HCT116 (cell line): ENCODE data around the gene ENO2. TPM values are rescaled to one million over a fixed set of nuclear protein-coding genes. Genes with fewer than 3 reads are reported as not detected.

Experiments
- ATAC-seq: fragments of 200-7000 bp; cut with Tn5 transposase; 2 replicates; pipeline ENCODE4 v1.9.1; 2020; ENCODE audit warnings: mild to moderate bottlenecking, moderate library complexity
- BruUV-seq: library from RNA; stranded (reverse); fragments of 400-500 nt; replicated peaks from 2 replicates; lab custom pipeline; 2021; lab: Mats Ljungman, UMichigan
- CTCF ChIA-PET: fragments of 300-600 bp; sonication (Branson Sonifier 250); formaldehyde crosslinking; loops from one replicate; lab custom pipeline; 2021; ENCODE audit warnings: antibody characterized with exemption; lab: Charles Lee
- POLR2A ChIA-PET: fragments of 300-600, 350-600 bp; sonication (Branson Sonifier 250); formaldehyde crosslinking; loops from one replicate; lab custom pipeline; 2021; ENCODE audit warnings: antibody characterized with exemption; lab: Charles Lee
- RAD21 ChIA-PET, 2 experiments: fragments of 300-600 bp; sonication (Branson Sonifier 250); formaldehyde crosslinking; loops; one replicate each; lab custom pipeline; 2023; ENCODE audit warnings: low total read pairs in 2 of 2; ENCODE audit not compliant: uncharacterized antibody in 2 of 2, unreplicated experiment in 2 of 2, low non-redundant PET in 1 of 2; lab: Charles Lee
- DNase-seq: peaks from one replicate; pipeline ENCODE4 v3.0.0-alpha.2; 2010; ENCODE audit warnings: low read depth, low spot score
- H2AFZ ChIP-seq: fragments of 200-600 bp; shearing (Covaris generic), sonication (generic); 2 replicates; pipeline ENCODE4 v1.6.1; 2017; ENCODE audit warnings: low read depth, mixed run types, mixed read lengths, antibody characterized with exemption, low read length; ENCODE audit not compliant: poor library complexity, severe bottlenecking
- H3K27ac ChIP-seq: 2 replicates; pipeline ENCODE4 v1.5.1; 2012; ENCODE audit warnings: low read depth, low read length
- H3K27me3 ChIP-seq: fragments of 200-600 bp; sonication (generic); 2 replicates; pipeline ENCODE4 v1.6.1; 2016; ENCODE audit warnings: mixed run types, low read length, mixed read lengths; ENCODE audit not compliant: insufficient read depth
- H3K36me3 ChIP-seq, 2 experiments: fragments of 200-500 bp in 1 of 2; fragments of 200-600 bp in 1 of 2; sonication (Bioruptor generic) in 1 of 2; sonication (generic) in 1 of 2; 2 replicates each; pipeline versions ENCODE4 v1.5.1 to v1.6.1; 2014 to 2016; ENCODE audit warnings: low read length in 2 of 2, inconsistent platforms in 1 of 2, mixed read lengths in 1 of 2, mixed run types in 1 of 2; ENCODE audit not compliant: insufficient read depth in 2 of 2, control insufficient read depth in 1 of 2
- H3K4me1 ChIP-seq, 2 experiments: fragments of 200-600 bp in 1 of 2; sonication (generic) in 1 of 2; 2 replicates each; pipeline versions ENCODE4 v1.5.1 to v1.6.1; 2012 to 2017; ENCODE audit warnings: low read length in 2 of 2, inconsistent platforms in 1 of 2, mild to moderate bottlenecking in 1 of 2, mixed read lengths in 1 of 2, mixed run types in 1 of 2, moderate library complexity in 1 of 2; ENCODE audit not compliant: insufficient read depth in 2 of 2, control insufficient read depth in 1 of 2
- H3K4me2 ChIP-seq: fragments of 200-600 bp; sonication (generic); 2 replicates; pipeline ENCODE4 v1.6.1; 2017; ENCODE audit warnings: mixed run types, low read length, mixed read lengths
- H3K4me3 ChIP-seq, 2 experiments: fragments of 200-600 bp in 1 of 2; sonication (generic) in 1 of 2; replicated peaks in 1 of 2; 2 replicates each; pipeline ENCODE4 v1.5.1; 2011 to 2016; ENCODE audit warnings: low read length in 2 of 2, control low read depth in 1 of 2, low read depth in 1 of 2, mild to moderate bottlenecking in 1 of 2, mixed read lengths in 1 of 2, mixed run types in 1 of 2
- H3K79me2 ChIP-seq: fragments of 200-600 bp; sonication (generic); 2 replicates; pipeline ENCODE4 v1.6.1; 2017; ENCODE audit warnings: mild to moderate bottlenecking, mixed run types, low read length, moderate library complexity, mixed read lengths; ENCODE audit not compliant: insufficient read depth
- H3K9ac ChIP-seq: fragments of 200-600 bp; sonication (generic); 2 replicates; pipeline ENCODE4 v1.6.1; 2016; ENCODE audit warnings: low read length, mixed read lengths
- H3K9me2 ChIP-seq: fragments of 200-600 bp; sonication (generic), shearing (Covaris generic); 2 replicates; pipeline ENCODE4 v1.6.1; 2017; ENCODE audit warnings: mixed run types, mild to moderate bottlenecking, moderate library complexity; ENCODE audit not compliant: insufficient read depth
- H3K9me3 ChIP-seq, 2 experiments: fragments of 200-500 bp in 1 of 2; fragments of 200-600 bp in 1 of 2; sonication (Bioruptor generic) in 1 of 2; sonication (generic) in 1 of 2; 2 replicates each; pipeline ENCODE4 v1.6.1; 2014 to 2017; ENCODE audit warnings: low read length in 2 of 2, mixed read lengths in 2 of 2, inconsistent platforms in 1 of 2, low read depth in 1 of 2, mild to moderate bottlenecking in 1 of 2, mixed run types in 1 of 2, moderate library complexity in 1 of 2; ENCODE audit not compliant: control insufficient read depth in 1 of 2, insufficient read depth in 1 of 2
- H4K20me1 ChIP-seq: fragments of 200-600 bp; sonication (generic), shearing (Covaris generic); 2 replicates; pipeline ENCODE4 v1.6.1; 2017; ENCODE audit warnings: mixed run types, mild to moderate bottlenecking, moderate library complexity; ENCODE audit not compliant: insufficient read depth
- ATF3 ChIP-seq: IDR thresholded peaks from 2 replicates; pipeline ENCODE4 v1.6.1; 2012
- CBX3 ChIP-seq: IDR thresholded peaks from 2 replicates; pipeline ENCODE4 v1.6.1; 2012; ENCODE audit warnings: low read depth
- CEBPB ChIP-seq: IDR thresholded peaks from 2 replicates; pipeline ENCODE4 v1.6.1; 2012; ENCODE audit warnings: low read depth
- CTCF ChIP-seq, 3 experiments: fragments of 200-600 bp in 1 of 3; sonication (generic) in 1 of 3; IDR thresholded peaks in 2 of 3; conservative IDR thresholded peaks in 1 of 3; 2 replicates each; pipeline ENCODE4 v1.5.1; 2012 to 2017; ENCODE audit warnings: low read depth in 2 of 3, low read length in 2 of 3, antibody characterized with exemption in 1 of 3, borderline replicate concordance in 1 of 3, control low read depth in 1 of 3, mild to moderate bottlenecking in 1 of 3, mixed read lengths in 1 of 3, mixed run types in 1 of 3, moderate library complexity in 1 of 3; ENCODE audit not compliant: insufficient read depth in 1 of 3
- EGR1 ChIP-seq: IDR thresholded peaks from 2 replicates; pipeline ENCODE4 v1.6.1; 2012; ENCODE audit warnings: low read depth
- ELF1 ChIP-seq: IDR thresholded peaks from 2 replicates; pipeline ENCODE4 v1.6.1; 2012; ENCODE audit warnings: low read depth, borderline replicate concordance
- EZH2 ChIP-seq: fragments of 200-600 bp; sonication (generic); IDR thresholded peaks from 2 replicates; pipeline ENCODE4 v1.6.1; 2017; ENCODE audit warnings: antibody characterized with exemption, mixed run types
- EZH2phosphoT487 ChIP-seq: fragments of 200-600 bp; IDR thresholded peaks from 2 replicates; pipeline ENCODE4 v1.6.1; 2018; ENCODE audit warnings: antibody characterized with exemption, borderline replicate concordance
- JUND ChIP-seq: IDR thresholded peaks from 2 replicates; pipeline ENCODE4 v1.6.1; 2012
- MAX ChIP-seq: IDR thresholded peaks from 2 replicates; pipeline ENCODE4 v1.6.1; 2012
- POLR2A ChIP-seq: IDR thresholded peaks from 2 replicates; pipeline ENCODE4 v1.7.0; 2011; ENCODE audit warnings: borderline replicate concordance; ENCODE audit not compliant: insufficient read depth, insufficient read length; ENCODE audit errors: extremely low read depth
- POLR2AphosphoS5 ChIP-seq: IDR thresholded peaks from 2 replicates; pipeline ENCODE4 v1.6.1; 2011; ENCODE audit warnings: mild to moderate bottlenecking, low read depth, low read length, moderate library complexity
- RAD21 ChIP-seq: IDR thresholded peaks from 2 replicates; pipeline ENCODE4 v1.6.1; 2012; ENCODE audit warnings: low read depth, mild to moderate bottlenecking
- SP1 ChIP-seq: IDR thresholded peaks from 2 replicates; pipeline ENCODE4 v1.6.1; 2012; ENCODE audit warnings: low read depth
- TCF7L2 ChIP-seq: IDR thresholded peaks from 2 replicates; pipeline ENCODE4 v1.7.0; 2011; ENCODE audit warnings: borderline replicate concordance, inconsistent platforms; ENCODE audit not compliant: insufficient read depth, insufficient read length; ENCODE audit errors: extremely low read depth
- ZBTB33 ChIP-seq: IDR thresholded peaks from 2 replicates; pipeline ENCODE4 v1.6.1; 2011; ENCODE audit warnings: mild to moderate bottlenecking, low read length, moderate library complexity; ENCODE audit not compliant: insufficient replicate concordance; ENCODE audit errors: extremely low read depth
- ZFX ChIP-seq: fragments of 450-650 bp; IDR thresholded peaks from 2 replicates; pipeline ENCODE4 v1.6.1; 2017
- intact Hi-C: fragments of 100-400 bp; cut with micrococcal nuclease; formaldehyde crosslinking; loops from 2 replicates; pipeline ENCODE4 v1.10.0; 2022
- total RNA-seq: library from RNA; stranded (reverse); gene quantifications from one replicate; pipeline ENCODE4 v1.2.1, GENCODE V29; 2021; ENCODE audit not compliant: unreplicated experiment

Gene ENO2
- total RNA-seq, 1 experiment from 2014 or later = 117 TPM

GRCh38 chr12:6946033-6946919 is 31.9 kb downstream of the ENO2 start (continued):
- TF ChIP-seq TCF7L2 (peak; percentile 33), MAX (no peak), EZH2 (no peak), JUND (no peak), EGR1 (no peak)

GRCh38 chr12:6946920-6947374 is 32.6 kb downstream of the ENO2 start:
- Histone ChIP-seq H3K4me3 (peak overlapping the region; percentile 71 to 78), H3K27ac (peak overlapping the region; percentile 99), H3K27me3 (no peaks in the 10 kb centered on the region), H2AFZ (no peak overlapping the region), H3K4me1 (peaks cover 29 to 71% of the 10 kb centered on the region in 2 experiments), H3K79me2 (peaks cover 16% of the 10 kb centered on the region), H4K20me1 (no peaks in the 10 kb centered on the region), H3K4me2 (peak overlapping the region; percentile 92), H3K9ac (peak overlapping the region; percentile 88), H3K9me3 (no peaks in the 10 kb centered on the region), H3K9me2 (no peaks in the 10 kb centered on the region), H3K36me3 (no peaks in the 10 kb centered on the region)
- ATAC-seq (no peak), DNase-seq (no peak)
- CTCF ChIA-PET = interaction anchor here (1.3 to 6.1 kb wide), 7 partner anchors 16 to 166 kb away, joined by 3 to 101 read pairs (median 7); partner anchors contain the start of genes C1RL and LPCAT3
- no TSS peak for BruUV-seq
- POLR2A ChIA-PET = interaction anchor here (1.0 to 7.7 kb wide), 12 partner anchors 9 to 162 kb away, joined by 3 to 269 read pairs (median 13); partner anchors contain the start of genes ATN1, C1RL, SPSB2 and TPI1
- RAD21 ChIA-PET = interaction anchor here (0.7 to 2.8 kb wide), 5 partner anchors 15 to 78 kb away, joined by 3 to 22 read pairs (median 4); no protein-coding TSS in a partner anchor
- intact Hi-C loops = loop anchor here (1.0 to 10.0 kb wide), 3 partner anchors 14 to 690 kb away; no protein-coding TSS in a partner anchor
- TF ChIP-seq JUND (no peak), CBX3 (no peak), ZBTB33 (no peak), POLR2A (no peak), CEBPB (no peak), CTCF (IDR thresholded peaks at IDR 0.05 in 2 of 3, conservative IDR thresholded peaks at IDR 0.05 in 1 of 3; ENCODE audit: borderline replicate concordance in 1 of 3, insufficient read depth in 1 of 3, low read depth in 2 of 3, low read length in 2 of 3) (no peak), SP1 (no peak), EZH2phosphoT487 (no peak), ELF1 (no peak), ATF3 (no peak), RAD21 (no peak), ZFX (no peak), POLR2AphosphoS5 (no peak), EGR1 (no peak)
